Tibial artery (tissue), 4 donors: Measurements from ENCODE around the gene LRP10.
A peak's percentile ranks its signal among the peaks of the same experiment; 100 is the strongest.

Experiments
- DNase-seq, 2 donors: peaks; one replicate each; pipeline ENCODE4 v3.0.0-alpha.2; 2019
- H3K27ac ChIP-seq, 2 donors: fragments of 200-600 bp; sonication (generic) in 1 of 2; 1 replicate in 1 of 2; 2 replicates in 1 of 2; pipeline ENCODE4 v1.5.1; 2018 to 2019; ENCODE audit warnings: mild to moderate bottlenecking in 1 of 2
- H3K27me3 ChIP-seq, 2 donors: fragments of 200-600 bp; sonication (generic) in 1 of 2; one replicate each; pipeline versions ENCODE4 v1.5.1 to v1.6.0; 2016 to 2019
- H3K36me3 ChIP-seq, 3 donors: fragments of 200-600 bp; sonication (generic) in 2 of 3; one replicate each; pipeline ENCODE4 v1.5.1; 2016 to 2019; ENCODE audit warnings: mild to moderate bottlenecking in 2 of 3
- H3K4me1 ChIP-seq, 4 donors: fragments of 200-600 bp; sonication (generic) in 2 of 4; 1 replicate in 3 of 4; 2 replicates in 1 of 4; pipeline ENCODE4 v1.5.1; 2016 to 2019
- H3K4me3 ChIP-seq, 2 donors: fragments of 200-600 bp; sonication (generic) in 1 of 2; 1 replicate in 1 of 2; 2 replicates in 1 of 2; pipeline ENCODE4 v1.5.1; 2018 to 2019; ENCODE audit warnings: mild to moderate bottlenecking in 2 of 2
- H3K9me3 ChIP-seq, 3 donors: fragments of 200-600 bp; sonication (generic) in 1 of 3; one replicate each; pipeline ENCODE4 v1.5.1; 2016 to 2019
- CTCF ChIP-seq, 2 experiments: fragments of 200-600 bp in 1 of 2; fragments of 450-650 bp in 1 of 2; IDR thresholded peaks; one replicate each; pipeline ENCODE4 v1.5.1; 2017 to 2019; ENCODE audit warnings: antibody characterized with exemption in 2 of 2, mild to moderate bottlenecking in 1 of 2, moderate library complexity in 1 of 2
- intact Hi-C: fragments of 100-400 bp; cut with DNase I; formaldehyde crosslinking; loops from one replicate; pipeline ENCODE4 v1.15.0; 2023; ENCODE audit warnings: low total_unique reads

The LRP10 gene

GRCh38 chr14:22837114-22837749 is 34.3 kb upstream of the LRP10 start:
- H3K36me3 ChIP-seq, result peaks cover 26 to 32% (median 27%) of the 10 kb centered on the region in 3 donors

GRCh38 chr14:22837750-22838538 is 33.6 kb upstream of the LRP10 start:
- DNase-seq, result peak; percentile 86 to 94
- intact Hi-C loops, result loop anchor here (2.0 to 10.0 kb wide), 2 partner anchors 15 to 73 kb away; partner anchors contain the start of gene OXA1L
- no peaks in the 10 kb centered on the region for H3K27me3 ChIP-seq
- H3K36me3 ChIP-seq, result peaks cover 32 to 40% (median 34%) of the 10 kb centered on the region in 3 donors
- TF ChIP-seq CTCF (IDR thresholded peaks at IDR 0.05), result no peak
- peak overlapping the region; percentile 84 to 85 for H3K4me3 ChIP-seq
- H3K4me1 ChIP-seq, result peaks cover 0 to 54% (median 31%) of the 10 kb centered on the region in 4 donors
- H3K27ac ChIP-seq, result peak overlapping the region; percentile 97 to 98
- H3K9me3 ChIP-seq, result no peaks in the 10 kb centered on the region

More at GRCh38 chr14:22837114-22837749, 34.3 kb upstream of the LRP10 start:
- no peak for TF ChIP-seq CTCF (IDR thresholded peaks at IDR 0.05)
- Histone ChIP-seq H3K27ac (peak overlapping the region; percentile 97 to 98), H3K27me3 (no peaks in the 10 kb centered on the region), H3K4me1 (peaks cover 0 to 48% (median 29%) of the 10 kb centered on the region in 4 donors), H3K9me3 (no peaks in the 10 kb centered on the region), H3K4me3 (peak overlapping the region; percentile 84 to 85)
- peak; percentile 59 to 88 for DNase-seq
- intact Hi-C loops, result loop anchor here (2.0 to 10.0 kb wide), 2 partner anchors 16 to 72 kb away; partner anchors contain the start of gene OXA1L

- peak overlapping the region; percentile 84 to 85 for H3K4me3 ChIP-seq
These were observed 32.9 kb upstream of the LRP10 start for GRCh38 chr14:22838631-22839041.

GRCh38 chr14:22839159-22839779 is 32.3 kb upstream of the LRP10 start:
- Histone ChIP-seq H3K9me3 (no peaks in the 10 kb centered on the region), H3K27ac (peak overlapping the region; percentile 97 to 98), H3K36me3 (peaks cover 37 to 42% (median 38%) of the 10 kb centered on the region in 3 donors), H3K4me3 (peak overlapping the region; percentile 84 to 85), H3K4me1 (peaks cover 0 to 57% (median 33%) of the 10 kb centered on the region in 4 donors), H3K27me3 (no peaks in the 10 kb centered on the region)
- intact Hi-C loops, result loop anchor here (10.0 kb wide), 1 partner anchor 74 kb away; the partner anchor contains the start of gene OXA1L
- TF ChIP-seq CTCF (IDR thresholded peaks at IDR 0.05), result no peak
- DNase-seq, result peak; percentile 85 to 90

More at GRCh38 chr14:22838631-22839041, 32.9 kb upstream of the LRP10 start:
- Histone ChIP-seq H3K36me3 (peaks cover 37 to 42% (median 38%) of the 10 kb centered on the region in 3 donors), H3K27ac (peak overlapping the region; percentile 97 to 98), H3K9me3 (no peaks in the 10 kb centered on the region), H3K27me3 (no peaks in the 10 kb centered on the region), H3K4me1 (peaks cover 0 to 57% (median 33%) of the 10 kb centered on the region in 4 donors)
- DNase-seq, result no peak
- intact Hi-C loops, result loop anchor here (10.0 kb wide), 1 partner anchor 74 kb away; the partner anchor contains the start of gene OXA1L
- no peak for TF ChIP-seq CTCF (IDR thresholded peaks at IDR 0.05)

GRCh38 chr14:22841311-22841710 is 30.2 kb upstream of the LRP10 start:
- intact Hi-C loops, result loop anchor here (5.0 kb wide), 1 partner anchor 141 kb away; the partner anchor contains the start of gene AJUBA
- DNase-seq, result peak in 1 of 2 donors; percentile 60
- TF ChIP-seq CTCF (IDR thresholded peaks at IDR 0.05), result no peak
- Histone ChIP-seq H3K36me3 (peaks cover 53 to 55% (median 55%) of the 10 kb centered on the region in 3 donors), H3K9me3 (no peaks in the 10 kb centered on the region), H3K27ac (peak overlapping the region; percentile 17 to 97), H3K4me1 (peaks cover 0 to 65% (median 38%) of the 10 kb centered on the region in 4 donors), H3K4me3 (no peak overlapping the region), H3K27me3 (no peaks in the 10 kb centered on the region)
